K562 (cell line): ENCODE measurements around the gene CHAMP1. TPM values are rescaled to one million over a fixed set of nuclear protein-coding genes. Genes with fewer than 3 reads are reported as not detected.

ENCODE experiments used
- BRCA1 ChIP-seq, 2 experiments: fragments of 450-650 bp in 1 of 2; sonication (generic) in 1 of 2; formaldehyde crosslinking in 1 of 2; IDR thresholded peaks; 2 replicates each; pipeline versions ENCODE4 v1.5.0 to v1.6.1; 2017 to 2020; ENCODE audit warnings: mild to moderate bottlenecking in 1 of 2, missing genetic modification reagents in 1 of 2
- CAMTA2 ChIP-seq: fragments of 250-450 bp; sonication (Bioruptor Pico); conservative IDR thresholded peaks from 2 replicates; pipeline ENCODE4 v1.5.1; 2022
- CREB1 ChIP-seq, 2 experiments: sonication (generic) in 1 of 2; formaldehyde crosslinking in 1 of 2; IDR thresholded peaks; 2 replicates each; pipeline versions ENCODE4 v1.6.1 to v1.8.0; 2012 to 2022; ENCODE audit warnings: inconsistent platforms in 1 of 2, mild to moderate bottlenecking in 1 of 2, missing genetic modification reagents in 1 of 2, moderate library complexity in 1 of 2
- EGR1 ChIP-seq: fragments of 450-650 bp; conservative IDR thresholded peaks from 2 replicates; pipeline ENCODE4 v1.6.1; 2017; ENCODE audit warnings: mild to moderate bottlenecking
- HMGN3 ChIP-seq: IDR thresholded peaks from 2 replicates; pipeline ENCODE4 v1.6.1; 2011; ENCODE audit warnings: borderline replicate concordance, low read depth, mild to moderate bottlenecking, mixed read lengths, low read length; ENCODE audit not compliant: insufficient read length; ENCODE audit errors: extremely low read depth
- HNRNPLL ChIP-seq: fragments of 200-400 bp; formaldehyde crosslinking; IDR thresholded peaks from 2 replicates; pipeline ENCODE4 v1.6.1; 2017; ENCODE audit warnings: low read length, low read depth, mild to moderate bottlenecking; ENCODE audit not compliant: poor library complexity, severe bottlenecking
- NR2C1 ChIP-seq, 2 experiments: fragments of 450-650 bp; IDR thresholded peaks; 2 replicates each; pipeline ENCODE4 v1.6.1; 2017; ENCODE audit warnings: mild to moderate bottlenecking in 2 of 2, antibody characterized with exemption in 1 of 2, inconsistent platforms in 1 of 2, missing compliant biosample characterization in 1 of 2, missing genetic modification characterization in 1 of 2
- NRF1 ChIP-seq, 2 experiments: fragments of 450-650 bp; IDR thresholded peaks in 1 of 2; conservative IDR thresholded peaks in 1 of 2; 2 replicates each; pipeline ENCODE4 v1.6.1; 2014; ENCODE audit warnings: mild to moderate bottlenecking in 2 of 2
- POLR2A ChIP-seq: fragments of 450-650 bp; conservative IDR thresholded peaks from 2 replicates; pipeline ENCODE4 v1.6.1; 2016
- RBM25 ChIP-seq: fragments of 200-400 bp; formaldehyde crosslinking; IDR thresholded peaks from 2 replicates; pipeline ENCODE4 v1.6.1; 2018; ENCODE audit warnings: low read length, low read depth, moderate library complexity; ENCODE audit not compliant: severe bottlenecking
- RBM34 ChIP-seq: fragments of 200-400 bp; formaldehyde crosslinking; IDR thresholded peaks from 2 replicates; pipeline ENCODE4 v1.6.1; 2018; ENCODE audit warnings: low read length, borderline replicate concordance; ENCODE audit not compliant: insufficient read depth
- SP1 ChIP-seq: sonication (generic); formaldehyde crosslinking; IDR thresholded peaks from 2 replicates; pipeline ENCODE4 v1.8.1; 2022; ENCODE audit warnings: mild to moderate bottlenecking, missing genetic modification reagents
- TBP ChIP-seq: optimal IDR thresholded peaks from 2 replicates; pipeline ENCODE3; 2011; ENCODE audit warnings: low read depth, low read length, improper control_type of control experiment
- YY1 ChIP-seq, 3 experiments: IDR thresholded peaks; 2 replicates each; pipeline ENCODE4 v1.6.1; 2011; ENCODE audit warnings: low read length in 2 of 3, mild to moderate bottlenecking in 2 of 3, moderate library complexity in 2 of 3, borderline replicate concordance in 1 of 3, control low read depth in 1 of 3, low read depth in 1 of 3; ENCODE audit not compliant: insufficient read depth in 3 of 3, insufficient replicate concordance in 2 of 3, control insufficient read depth in 1 of 3, insufficient read length in 1 of 3; ENCODE audit errors: extremely low read depth in 1 of 3
- ZBTB1 ChIP-seq: sonication (generic); formaldehyde crosslinking; IDR thresholded peaks from 2 replicates; pipeline ENCODE4 v1.8.1; 2023; ENCODE audit warnings: missing genetic modification reagents, low read depth, mild to moderate bottlenecking, borderline replicate concordance
- polyA plus RNA-seq, 8 experiments: library from polyadenylated mRNA; depleted of rRNA in 4 of 8; stranded (reverse) in 5 of 8; unstranded in 3 of 8; fragments of >200 nt; fragmentation: Nextera tagmentation in 2 of 8; fragmentation: Illumina TruSeq in 1 of 8; extraction: Ambion mirVana in 2 of 8; extraction: Trizol in 1 of 8; gene quantifications; 2 replicates each; pipeline versions ENCODE4 v1.2.1 to v1.2.3, GENCODE V29; 2011 to 2014; ENCODE audit warnings: inconsistent platforms in 1 of 8, missing spikeins in 1 of 8
- total RNA-seq, 7 experiments: library from RNA; depleted of rRNA in 6 of 7; stranded (reverse); fragments of >200 nt in 6 of 7; fragmentation: Illumina TruSeq in 2 of 7; extraction: Trizol in 2 of 7; gene quantifications; 2 replicates each; pipeline versions ENCODE4 v1.2.1 to v1.2.3, GENCODE V29; 2011 to 2021; ENCODE audit warnings: low replicate concordance in 1 of 7
- TF ChIP-seq, protein P1 (sequence below): fragments of 250-450 bp; sonication (Bioruptor Pico); IDR thresholded peaks from 2 replicates; pipeline ENCODE4 v1.4.0; 2020; ENCODE audit warnings: mild to moderate bottlenecking, moderate library complexity, borderline replicate concordance
- TF ChIP-seq, protein P2 (sequence below), 2 experiments: IDR thresholded peaks; 2 replicates each; pipeline ENCODE4 v1.6.1; 2012; ENCODE audit warnings: improper control_type of control experiment in 2 of 2, low read depth in 2 of 2, low read length in 2 of 2, borderline replicate concordance in 1 of 2

The CHAMP1 gene
- total and polyA plus RNA-seq, 9 of the 15 experiments (the other 6 are each of a cell fraction or from before 2014, with no cell fraction given), result 0.70 to 40.6 (median 15.3) TPM

DNA sequence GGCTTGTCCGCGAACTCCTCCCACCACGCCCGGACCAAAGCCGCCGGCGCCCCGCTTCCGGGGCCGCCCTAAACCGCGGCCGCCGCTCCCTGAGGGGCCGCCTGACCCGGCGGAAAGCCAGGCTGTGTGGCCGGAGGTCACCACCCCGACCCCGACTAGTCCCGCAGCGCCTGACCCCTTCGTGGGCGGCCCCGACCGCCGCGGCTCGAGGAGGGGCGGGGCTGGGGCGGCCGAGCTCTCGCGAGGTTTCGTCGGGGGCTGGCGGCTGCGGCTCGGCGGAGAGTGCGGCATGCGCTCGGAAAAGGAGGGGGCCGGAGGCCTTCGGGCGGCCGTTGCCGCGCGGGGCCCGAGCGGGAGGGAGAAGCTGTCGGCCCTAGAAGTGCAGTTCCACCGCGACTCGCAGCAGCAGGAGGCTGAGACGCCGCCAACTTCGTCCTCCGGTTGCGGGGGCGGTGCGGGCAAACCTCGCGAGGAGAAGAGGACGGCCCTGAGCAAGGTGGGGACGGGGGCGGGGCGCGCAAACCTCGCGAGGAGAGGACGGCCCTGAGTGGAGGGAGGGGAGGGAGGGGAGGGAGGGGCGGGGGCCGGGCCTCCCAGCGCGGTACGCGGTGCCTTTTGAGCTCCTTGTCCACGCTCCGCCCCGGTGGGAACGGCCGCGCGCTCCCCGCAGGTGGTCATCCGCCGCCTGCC lies 32.8 kb upstream of the CHAMP1 start, which contains the start of gene UPF3A (continued):
- TF ChIP-seq SP1 (CRISPR knock-in tag) (peak; percentile 54; the same call in 1 of the 2 replicates), TBP (peak; percentile 80), NR2C1 (IDR thresholded peaks at IDR 0.05) (peak; percentile 86), NR2C1 (tag; IDR thresholded peaks at IDR 0.05) (peak; percentile 91), NRF1 (conservative IDR thresholded peaks at IDR 0.05 in 1 of 2, IDR thresholded peaks at IDR 0.05 in 1 of 2) (peak in 1 of 2 experiments; percentile 58; a peak in 2 of 4 replicates), BRCA1 (IDR thresholded peaks at IDR 0.05) (no peak), BRCA1 (CRISPR knock-in tag; IDR thresholded peaks at IDR 0.05) (no peak), RBM25 (peak; percentile 98), RBM34 (0 out of 2 replicates have a peak, but pooled peaks have one; percentile 40), ZBTB1 (CRISPR knock-in tag) (peak; percentile 100), HNRNPLL (peak; percentile 60), HMGN3 (peak; percentile 98), EGR1 (peak; percentile 99), CREB1 (IDR thresholded peaks at IDR 0.05) (no peak), CREB1 (CRISPR knock-in tag; IDR thresholded peaks at IDR 0.05) (0 out of 2 replicates have a peak, but pooled peaks have one; percentile 28), CAMTA2 (0 out of 2 replicates have a peak, but pooled peaks have one; percentile 69), YY1 (IDR thresholded peaks at IDR 0.05; ENCODE audit: borderline replicate concordance in 1 of 3, control insufficient read depth in 1 of 3, extremely low read depth in 1 of 3, insufficient read depth in 3 of 3, insufficient read length in 1 of 3, insufficient replicate concordance in 2 of 3, low read depth in 1 of 3, low read length in 2 of 3) (peak in 1 of 3 experiments; percentile 73), POLR2A (peak; percentile 70; the same call in 1 of the 2 replicates)
- TF ChIP-seq, protein P1, sequence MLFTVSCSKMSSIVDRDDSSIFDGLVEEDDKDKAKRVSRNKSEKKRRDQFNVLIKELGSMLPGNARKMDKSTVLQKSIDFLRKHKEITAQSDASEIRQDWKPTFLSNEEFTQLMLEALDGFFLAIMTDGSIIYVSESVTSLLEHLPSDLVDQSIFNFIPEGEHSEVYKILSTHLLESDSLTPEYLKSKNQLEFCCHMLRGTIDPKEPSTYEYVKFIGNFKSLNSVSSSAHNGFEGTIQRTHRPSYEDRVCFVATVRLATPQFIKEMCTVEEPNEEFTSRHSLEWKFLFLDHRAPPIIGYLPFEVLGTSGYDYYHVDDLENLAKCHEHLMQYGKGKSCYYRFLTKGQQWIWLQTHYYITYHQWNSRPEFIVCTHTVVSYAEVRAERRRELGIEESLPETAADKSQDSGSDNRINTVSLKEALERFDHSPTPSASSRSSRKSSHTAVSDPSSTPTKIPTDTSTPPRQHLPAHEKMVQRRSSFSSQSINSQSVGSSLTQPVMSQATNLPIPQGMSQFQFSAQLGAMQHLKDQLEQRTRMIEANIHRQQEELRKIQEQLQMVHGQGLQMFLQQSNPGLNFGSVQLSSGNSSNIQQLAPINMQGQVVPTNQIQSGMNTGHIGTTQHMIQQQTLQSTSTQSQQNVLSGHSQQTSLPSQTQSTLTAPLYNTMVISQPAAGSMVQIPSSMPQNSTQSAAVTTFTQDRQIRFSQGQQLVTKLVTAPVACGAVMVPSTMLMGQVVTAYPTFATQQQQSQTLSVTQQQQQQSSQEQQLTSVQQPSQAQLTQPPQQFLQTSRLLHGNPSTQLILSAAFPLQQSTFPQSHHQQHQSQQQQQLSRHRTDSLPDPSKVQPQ, result 0 out of 2 replicates have a peak, but pooled peaks have one; percentile 54
- TF ChIP-seq, protein P2, sequence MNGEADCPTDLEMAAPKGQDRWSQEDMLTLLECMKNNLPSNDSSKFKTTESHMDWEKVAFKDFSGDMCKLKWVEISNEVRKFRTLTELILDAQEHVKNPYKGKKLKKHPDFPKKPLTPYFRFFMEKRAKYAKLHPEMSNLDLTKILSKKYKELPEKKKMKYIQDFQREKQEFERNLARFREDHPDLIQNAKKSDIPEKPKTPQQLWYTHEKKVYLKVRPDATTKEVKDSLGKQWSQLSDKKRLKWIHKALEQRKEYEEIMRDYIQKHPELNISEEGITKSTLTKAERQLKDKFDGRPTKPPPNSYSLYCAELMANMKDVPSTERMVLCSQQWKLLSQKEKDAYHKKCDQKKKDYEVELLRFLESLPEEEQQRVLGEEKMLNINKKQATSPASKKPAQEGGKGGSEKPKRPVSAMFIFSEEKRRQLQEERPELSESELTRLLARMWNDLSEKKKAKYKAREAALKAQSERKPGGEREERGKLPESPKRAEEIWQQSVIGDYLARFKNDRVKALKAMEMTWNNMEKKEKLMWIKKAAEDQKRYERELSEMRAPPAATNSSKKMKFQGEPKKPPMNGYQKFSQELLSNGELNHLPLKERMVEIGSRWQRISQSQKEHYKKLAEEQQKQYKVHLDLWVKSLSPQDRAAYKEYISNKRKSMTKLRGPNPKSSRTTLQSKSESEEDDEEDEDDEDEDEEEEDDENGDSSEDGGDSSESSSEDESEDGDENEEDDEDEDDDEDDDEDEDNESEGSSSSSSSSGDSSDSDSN (IDR thresholded peaks at IDR 0.05; ENCODE audit: borderline replicate concordance in 1 of 2, low read depth in 2 of 2, low read length in 2 of 2), result peak; percentile 83 to 93; a peak in 3 of 4 replicates
